Endothelial cell of umbilical vein (primary cell): Measurements from ENCODE around the gene PLA2G6.

ENCODE experiments used
- CTCF ChIP-seq, 2 donors: IDR thresholded peaks; 1 replicate in 1 of 2; 2 replicates in 1 of 2; pipeline ENCODE4 v1.5.1; 2011; ENCODE audit warnings: low read length in 2 of 2, mild to moderate bottlenecking in 2 of 2, moderate library complexity in 2 of 2, control low read depth in 1 of 2, inconsistent platforms in 1 of 2, low read depth in 1 of 2; ENCODE audit not compliant: insufficient read depth in 1 of 2; ENCODE audit errors: extremely low read depth in 1 of 2
- MAX ChIP-seq: IDR thresholded peaks from 2 replicates; pipeline ENCODE4 v1.6.1; 2011; ENCODE audit not compliant: insufficient read depth, insufficient read length

- TF ChIP-seq MAX: no peak
- no peak for TF ChIP-seq CTCF (IDR thresholded peaks at IDR 0.05; ENCODE audit: extremely low read depth in 1 of 2, insufficient read depth in 1 of 2, low read depth in 1 of 2, low read length in 2 of 2)
Measured at GRCh38 chr22:38203855-38204514, 22.4 kb upstream of the PLA2G6 start.
